Osteocyte (in vitro differentiated cells): ENCODE data around the gene LAMTOR2. TPM values are rescaled to one million over a fixed set of nuclear protein-coding genes. Genes with fewer than 3 reads are reported as not detected.

Source experiments
- DNase-seq: peaks from one replicate; pipeline ENCODE4 v3.0.0; 2021; ENCODE audit warnings: mixed read lengths; ENCODE audit not compliant: unreplicated experiment; ENCODE audit errors: extremely low spot score
- H3K27ac Mint-ChIP-seq: one replicate; pipeline ENCODE4 v1.8.0; 2021; ENCODE audit warnings: mild to moderate bottlenecking, mixed read lengths; ENCODE audit not compliant: unreplicated experiment
- H3K27me3 Mint-ChIP-seq: one replicate; pipeline ENCODE4 v1.8.0; 2021; ENCODE audit warnings: mixed read lengths; ENCODE audit not compliant: unreplicated experiment
- H3K36me3 Mint-ChIP-seq: one replicate; pipeline ENCODE4 v1.8.0; 2021; ENCODE audit warnings: mixed read lengths; ENCODE audit not compliant: unreplicated experiment
- H3K4me1 Mint-ChIP-seq: one replicate; pipeline ENCODE4 v1.8.0; 2021; ENCODE audit warnings: mixed read lengths; ENCODE audit not compliant: unreplicated experiment
- H3K4me3 Mint-ChIP-seq: one replicate; pipeline ENCODE4 v1.8.0; 2021; ENCODE audit warnings: mild to moderate bottlenecking, moderate library complexity, mixed read lengths; ENCODE audit not compliant: unreplicated experiment
- H3K9me3 Mint-ChIP-seq: one replicate; pipeline ENCODE4 v1.8.0; 2021; ENCODE audit warnings: mixed read lengths; ENCODE audit not compliant: unreplicated experiment
- total RNA-seq: library from RNA; stranded (reverse); gene quantifications from 2 replicates; pipeline ENCODE4 v1.2.1, GENCODE V29; 2021
- TF ChIP-seq, protein P1 (sequence below): fragments of 200-600 bp; sonication (generic); IDR thresholded peaks from 2 replicates; pipeline ENCODE4 v1.5.0; 2021; ENCODE audit warnings: antibody characterized with exemption, mild to moderate bottlenecking, moderate library complexity

LAMTOR2 gene
- total RNA-seq, 1 donor from 2014 or later, result 59.9 TPM

DNA sequence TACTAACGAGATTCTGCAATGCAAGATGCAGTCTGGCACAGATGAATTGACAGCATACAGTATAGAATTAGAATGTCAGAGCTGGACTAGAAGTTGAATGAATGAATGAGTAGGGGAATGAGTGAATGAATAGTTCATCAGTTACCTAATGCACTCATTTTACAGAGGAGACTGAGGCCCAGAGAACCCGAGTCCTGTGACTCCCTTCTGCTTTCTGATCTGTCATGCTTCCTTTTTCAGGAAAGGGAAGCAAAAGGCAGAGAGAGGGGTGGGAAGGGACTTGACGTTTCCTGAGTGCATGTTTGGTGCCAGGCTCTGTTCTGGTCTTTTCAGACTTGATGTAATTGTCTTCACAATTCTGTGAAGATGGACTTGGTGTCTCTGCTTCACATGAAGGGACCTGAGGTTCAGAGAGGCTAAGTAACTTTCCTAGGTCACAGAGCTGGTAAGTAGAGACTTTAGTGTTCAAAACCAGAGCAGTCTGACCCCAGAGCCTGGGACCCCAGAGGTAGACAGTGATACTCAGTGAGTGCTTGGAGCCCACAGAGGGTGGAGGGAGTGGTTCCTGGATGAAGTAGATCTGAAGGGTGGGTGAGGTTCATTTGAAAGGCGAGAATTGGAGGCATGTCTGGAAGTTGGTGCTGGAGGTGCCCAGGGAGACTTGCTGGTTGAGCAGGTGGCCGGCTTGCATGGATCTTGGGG lies 35.7 kb downstream of the LAMTOR2 start:
- Mint-ChIP-seq H3K27me3 (no peaks in the 10 kb centered on the region), H3K4me1 (peaks cover 25% of the 10 kb centered on the region), H3K36me3 (peaks cover 2% of the 10 kb centered on the region), H3K4me3 (no peak overlapping the region), H3K27ac (peak overlapping the region; percentile 31), H3K9me3 (no peaks in the 10 kb centered on the region)
- TF ChIP-seq, protein P1, sequence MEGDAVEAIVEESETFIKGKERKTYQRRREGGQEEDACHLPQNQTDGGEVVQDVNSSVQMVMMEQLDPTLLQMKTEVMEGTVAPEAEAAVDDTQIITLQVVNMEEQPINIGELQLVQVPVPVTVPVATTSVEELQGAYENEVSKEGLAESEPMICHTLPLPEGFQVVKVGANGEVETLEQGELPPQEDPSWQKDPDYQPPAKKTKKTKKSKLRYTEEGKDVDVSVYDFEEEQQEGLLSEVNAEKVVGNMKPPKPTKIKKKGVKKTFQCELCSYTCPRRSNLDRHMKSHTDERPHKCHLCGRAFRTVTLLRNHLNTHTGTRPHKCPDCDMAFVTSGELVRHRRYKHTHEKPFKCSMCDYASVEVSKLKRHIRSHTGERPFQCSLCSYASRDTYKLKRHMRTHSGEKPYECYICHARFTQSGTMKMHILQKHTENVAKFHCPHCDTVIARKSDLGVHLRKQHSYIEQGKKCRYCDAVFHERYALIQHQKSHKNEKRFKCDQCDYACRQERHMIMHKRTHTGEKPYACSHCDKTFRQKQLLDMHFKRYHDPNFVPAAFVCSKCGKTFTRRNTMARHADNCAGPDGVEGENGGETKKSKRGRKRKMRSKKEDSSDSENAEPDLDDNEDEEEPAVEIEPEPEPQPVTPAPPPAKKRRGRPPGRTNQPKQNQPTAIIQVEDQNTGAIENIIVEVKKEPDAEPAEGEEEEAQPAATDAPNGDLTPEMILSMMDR, result no peak
- no peak for DNase-seq

DNA sequence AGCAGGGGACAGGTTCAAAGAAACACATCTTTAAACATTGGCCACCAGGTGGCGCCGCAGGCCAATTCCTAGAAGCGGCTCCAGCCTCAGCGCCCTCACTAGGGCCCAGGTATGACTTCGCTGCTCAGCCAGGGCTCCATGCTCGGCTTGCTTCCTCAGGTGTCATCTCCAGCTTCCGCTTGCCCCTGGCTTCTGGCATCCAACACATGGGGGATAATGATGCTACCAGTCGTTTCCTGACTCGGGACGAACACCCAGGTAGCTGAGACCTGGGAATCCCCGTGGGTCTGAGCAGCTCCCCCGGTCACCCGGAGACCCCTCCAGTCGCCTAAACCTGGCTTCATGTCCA lies 36.2 kb downstream of the LAMTOR2 start:
- Mint-ChIP-seq H3K36me3 (peaks cover 2% of the 10 kb centered on the region), H3K4me1 (peaks cover 26% of the 10 kb centered on the region), H3K4me3 (no peak overlapping the region), H3K9me3 (no peaks in the 10 kb centered on the region), H3K27ac (peak overlapping the region; percentile 31), H3K27me3 (no peaks in the 10 kb centered on the region)
- peak; percentile 93 for DNase-seq
- TF ChIP-seq, protein P1, result peak; percentile 86

DNA sequence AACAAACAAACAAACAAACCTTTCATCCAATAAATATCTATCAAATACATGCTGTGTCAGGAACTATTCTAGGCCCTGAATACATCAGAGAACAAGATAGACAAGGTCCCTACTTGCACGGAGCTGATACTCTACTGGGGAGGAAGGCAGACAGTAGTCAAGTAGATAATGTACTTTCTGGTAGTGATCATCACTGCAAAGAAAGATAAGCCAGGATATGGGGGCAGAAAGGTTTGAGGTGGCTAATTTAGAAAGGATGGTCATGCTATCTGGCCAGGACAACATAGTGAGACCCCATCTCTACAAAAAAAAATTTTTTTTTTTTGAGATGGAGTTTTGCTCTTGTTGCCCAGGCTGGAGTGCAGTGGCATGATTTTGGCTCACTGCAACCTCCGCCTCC lies 37.0 kb downstream of the LAMTOR2 start:
- H3K27ac Mint-ChIP-seq, result no peak overlapping the region
- peaks cover 26% of the 10 kb centered on the region for H3K4me1 Mint-ChIP-seq
- no peaks in the 10 kb centered on the region for H3K27me3 Mint-ChIP-seq
- H3K4me3 Mint-ChIP-seq, result no peak overlapping the region
- no peak for DNase-seq
- H3K9me3 Mint-ChIP-seq, result no peaks in the 10 kb centered on the region
- TF ChIP-seq, protein P1, result no peak
- peaks cover 2% of the 10 kb centered on the region for H3K36me3 Mint-ChIP-seq

DNA sequence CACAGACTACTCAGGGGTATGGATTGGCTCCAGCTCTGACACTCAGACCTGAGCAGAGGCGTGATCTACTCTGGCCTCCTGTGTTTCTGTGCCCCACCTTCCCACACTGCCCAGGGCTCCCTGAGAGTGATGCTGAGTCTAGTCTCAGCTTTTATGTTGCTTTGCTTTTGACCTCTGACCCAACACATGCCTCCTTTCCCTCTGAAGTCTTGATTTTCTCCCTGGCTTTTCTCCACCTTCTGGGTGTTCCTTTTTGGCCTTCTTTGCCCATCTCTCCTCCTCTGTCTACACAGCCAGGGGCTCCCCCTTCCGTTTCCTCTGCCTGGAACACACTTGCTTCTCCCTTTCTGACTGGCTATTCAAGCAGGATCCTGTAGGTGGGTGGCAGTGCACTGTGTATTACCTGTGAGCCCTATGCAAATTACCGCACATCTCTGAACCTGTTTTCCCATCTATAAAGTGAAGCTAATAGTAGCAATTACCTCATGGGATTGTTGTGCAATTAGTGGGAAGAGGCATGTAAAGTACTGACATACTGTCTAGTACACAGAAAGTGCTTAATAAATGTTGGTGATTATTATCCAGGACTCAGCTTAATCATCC lies 41.4 kb downstream of the LAMTOR2 start:
- TF ChIP-seq, protein P1, result no peak
- peaks cover 2% of the 10 kb centered on the region for H3K36me3 Mint-ChIP-seq
- no peaks in the 10 kb centered on the region for H3K27me3 Mint-ChIP-seq
- H3K4me3 Mint-ChIP-seq, result no peak overlapping the region
- H3K4me1 Mint-ChIP-seq, result peaks cover 31% of the 10 kb centered on the region
- H3K27ac Mint-ChIP-seq, result peak overlapping the region; percentile 100
- no peaks in the 10 kb centered on the region for H3K9me3 Mint-ChIP-seq
- no peak for DNase-seq

DNA sequence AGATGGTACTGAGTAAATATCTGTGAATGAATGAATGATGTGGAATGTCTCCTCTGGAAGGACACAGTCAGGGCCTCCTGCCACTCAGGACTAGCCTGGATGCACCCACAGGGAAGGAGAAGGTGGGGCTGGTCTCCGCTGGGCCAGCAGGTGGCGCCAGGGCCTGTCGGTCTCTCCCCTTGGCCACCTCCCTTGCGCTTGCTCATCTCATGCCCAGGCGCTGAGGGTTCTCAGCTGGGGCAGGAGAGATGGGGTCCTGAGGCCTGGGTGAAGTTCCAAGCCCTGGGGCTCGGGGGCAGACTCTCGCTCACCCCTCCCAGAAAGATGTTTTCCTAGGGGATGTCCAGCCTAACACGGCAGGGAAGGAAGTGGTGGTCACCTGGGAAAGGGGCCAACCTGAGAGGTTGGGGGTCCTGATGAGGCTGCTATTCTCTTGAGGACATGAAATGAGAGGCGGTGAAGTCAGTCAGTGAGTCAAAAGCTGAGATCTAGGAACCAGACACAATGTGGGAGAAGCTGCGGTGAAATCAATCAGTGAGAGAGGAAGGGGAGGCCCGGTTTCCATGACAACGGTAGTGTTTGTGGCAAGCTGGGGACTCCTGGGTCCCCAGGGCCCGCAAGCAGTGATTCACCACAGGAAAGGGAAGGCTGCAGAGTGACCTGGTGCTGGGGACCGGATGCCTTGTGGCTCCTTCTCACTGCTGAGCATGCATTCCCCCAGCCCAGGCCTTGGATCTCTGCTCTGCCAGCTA lies 42.2 kb downstream of the LAMTOR2 start:
- Mint-ChIP-seq H3K36me3 (peaks cover 2% of the 10 kb centered on the region), H3K4me3 (peak overlapping the region; percentile 53), H3K27me3 (no peaks in the 10 kb centered on the region), H3K27ac (peak overlapping the region; percentile 100), H3K4me1 (peaks cover 35% of the 10 kb centered on the region), H3K9me3 (no peaks in the 10 kb centered on the region)
- TF ChIP-seq, protein P1, result peak; percentile 99
- peak; percentile 97 for DNase-seq
